Mesothelial cell of epicardium (in vitro differentiated cells): Measurements from ENCODE around the gene ITGB3. TPM values are rescaled to one million over a fixed set of nuclear protein-coding genes. Genes with fewer than 3 reads are reported as not detected.

ENCODE experiments used
- DNase-seq, 2 experiments: peaks; one replicate each; pipeline ENCODE4 v3.0.0; 2021; ENCODE audit warnings: low spot score in 2 of 2; ENCODE audit not compliant: unreplicated experiment in 2 of 2
- H3K27ac Mint-ChIP-seq: 2 replicates; pipeline ENCODE4 v1.8.0; 2021; ENCODE audit warnings: mixed read lengths
- H3K27me3 Mint-ChIP-seq: 2 replicates; pipeline ENCODE4 v1.8.0; 2021; ENCODE audit warnings: low read depth, mixed read lengths
- H3K36me3 Mint-ChIP-seq: 2 replicates; pipeline ENCODE4 v1.8.0; 2021; ENCODE audit warnings: mixed read lengths
- H3K4me1 Mint-ChIP-seq: 2 replicates; pipeline ENCODE4 v1.8.0; 2021; ENCODE audit warnings: mixed read lengths
- H3K4me3 Mint-ChIP-seq: 2 replicates; pipeline ENCODE4 v1.8.0; 2021; ENCODE audit warnings: mild to moderate bottlenecking, moderate library complexity, mixed read lengths
- H3K9me3 Mint-ChIP-seq: 2 replicates; pipeline ENCODE4 v1.8.0; 2021; ENCODE audit warnings: mixed read lengths
- CTCF ChIP-seq: fragments of 200-600 bp; sonication (generic); IDR thresholded peaks from one replicate; pipeline ENCODE4 v1.5.0; 2021; ENCODE audit warnings: antibody characterized with exemption; ENCODE audit not compliant: unreplicated experiment
- total RNA-seq: library from RNA; stranded (reverse); gene quantifications from 3 replicates; pipeline ENCODE4 v1.2.1, GENCODE V29; 2021

ITGB3 gene
- total RNA-seq, 1 donor from 2014 or later: 1.0 TPM

- no peak for DNase-seq
- H3K27ac Mint-ChIP-seq: no peak overlapping the region
- no peak for TF ChIP-seq CTCF
- H3K9me3 Mint-ChIP-seq: peaks cover 33% of the 10 kb centered on the region
- H3K4me3 Mint-ChIP-seq: no peak overlapping the region
- H3K36me3 Mint-ChIP-seq: peaks cover 8% of the 10 kb centered on the region
- peaks cover 4% of the 10 kb centered on the region for H3K27me3 Mint-ChIP-seq
- H3K4me1 Mint-ChIP-seq: no peaks in the 10 kb centered on the region
These were observed 99.2 kb downstream of the ITGB3 start for GRCh38 chr17:47352848-47353247.

GRCh38 chr17:47358652-47359051 lies 105.0 kb downstream of the ITGB3 start:
- Mint-ChIP-seq H3K36me3 (peaks cover 13% of the 10 kb centered on the region), H3K4me3 (no peak overlapping the region), H3K9me3 (peaks cover 31% of the 10 kb centered on the region), H3K27me3 (no peaks in the 10 kb centered on the region), H3K27ac (no peak overlapping the region), H3K4me1 (no peaks in the 10 kb centered on the region)
- DNase-seq: no peak
- no peak for TF ChIP-seq CTCF

Other genes starting within 250 kb of the ITGB3 start
- 91.4 to 94.2 TPM (median 92.8 TPM) in 3 replicates for gene CDC27, start 64.5 kb upstream of the ITGB3 start, total RNA-seq
- gene MYL4, start 44.5 kb upstream of the ITGB3 start, total RNA-seq: 1.0 to 1.6 TPM (median 1.1 TPM) in 3 replicates
- gene EFCAB13, start 70.1 kb downstream of the ITGB3 start, total RNA-seq: 4.3 to 5.7 TPM (median 4.8 TPM) in 3 replicates